ENCODE results near the gene CEP135.

The CEP135 gene

GRCh38 chr4:55938481-55938880, 10.3 kb upstream of the CEP135 start:
- TF ChIP-seq, protein P1, sequence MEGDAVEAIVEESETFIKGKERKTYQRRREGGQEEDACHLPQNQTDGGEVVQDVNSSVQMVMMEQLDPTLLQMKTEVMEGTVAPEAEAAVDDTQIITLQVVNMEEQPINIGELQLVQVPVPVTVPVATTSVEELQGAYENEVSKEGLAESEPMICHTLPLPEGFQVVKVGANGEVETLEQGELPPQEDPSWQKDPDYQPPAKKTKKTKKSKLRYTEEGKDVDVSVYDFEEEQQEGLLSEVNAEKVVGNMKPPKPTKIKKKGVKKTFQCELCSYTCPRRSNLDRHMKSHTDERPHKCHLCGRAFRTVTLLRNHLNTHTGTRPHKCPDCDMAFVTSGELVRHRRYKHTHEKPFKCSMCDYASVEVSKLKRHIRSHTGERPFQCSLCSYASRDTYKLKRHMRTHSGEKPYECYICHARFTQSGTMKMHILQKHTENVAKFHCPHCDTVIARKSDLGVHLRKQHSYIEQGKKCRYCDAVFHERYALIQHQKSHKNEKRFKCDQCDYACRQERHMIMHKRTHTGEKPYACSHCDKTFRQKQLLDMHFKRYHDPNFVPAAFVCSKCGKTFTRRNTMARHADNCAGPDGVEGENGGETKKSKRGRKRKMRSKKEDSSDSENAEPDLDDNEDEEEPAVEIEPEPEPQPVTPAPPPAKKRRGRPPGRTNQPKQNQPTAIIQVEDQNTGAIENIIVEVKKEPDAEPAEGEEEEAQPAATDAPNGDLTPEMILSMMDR (IDR thresholded peaks at IDR 0.05; ENCODE audit: low read depth, low read length): no peak
- H3K4me3 ChIP-seq (replicated peaks in 1 of 2; ENCODE audit: low read depth in 2 of 2, low read length in 2 of 2): no peak overlapping the region
- no peak for DNase-seq (ENCODE audit: low read depth in 2 of 2)

GRCh38 chr4:55939421-55939820, 9.3 kb upstream of the CEP135 start:
- TF ChIP-seq, protein P1 (IDR thresholded peaks at IDR 0.05; ENCODE audit: low read depth, low read length): no peak
- no peak for DNase-seq (ENCODE audit: low read depth in 2 of 2)
- no peak overlapping the region for H3K4me3 ChIP-seq (replicated peaks in 1 of 2; ENCODE audit: low read depth in 2 of 2, low read length in 2 of 2)

GRCh38 chr4:55941881-55942396, 6.8 kb upstream of the CEP135 start:
- DNase-seq (ENCODE audit: low read depth in 2 of 2): no peak
- TF ChIP-seq, protein P1 (IDR thresholded peaks at IDR 0.05; ENCODE audit: low read depth, low read length): no peak

GRCh38 chr4:55947254-55947882, 1.4 kb upstream of the CEP135 start:
- peak overlapping the region; percentile 71 to 80 for H3K4me3 ChIP-seq (replicated peaks in 1 of 2; ENCODE audit: low read depth in 2 of 2, low read length in 2 of 2)
- TF ChIP-seq, protein P1 (IDR thresholded peaks at IDR 0.05; ENCODE audit: low read depth, low read length): no peak

More at GRCh38 chr4:55941881-55942396, 6.8 kb upstream of the CEP135 start:
- no peak overlapping the region for H3K4me3 ChIP-seq (replicated peaks in 1 of 2; ENCODE audit: low read depth in 2 of 2, low read length in 2 of 2)

DNA sequence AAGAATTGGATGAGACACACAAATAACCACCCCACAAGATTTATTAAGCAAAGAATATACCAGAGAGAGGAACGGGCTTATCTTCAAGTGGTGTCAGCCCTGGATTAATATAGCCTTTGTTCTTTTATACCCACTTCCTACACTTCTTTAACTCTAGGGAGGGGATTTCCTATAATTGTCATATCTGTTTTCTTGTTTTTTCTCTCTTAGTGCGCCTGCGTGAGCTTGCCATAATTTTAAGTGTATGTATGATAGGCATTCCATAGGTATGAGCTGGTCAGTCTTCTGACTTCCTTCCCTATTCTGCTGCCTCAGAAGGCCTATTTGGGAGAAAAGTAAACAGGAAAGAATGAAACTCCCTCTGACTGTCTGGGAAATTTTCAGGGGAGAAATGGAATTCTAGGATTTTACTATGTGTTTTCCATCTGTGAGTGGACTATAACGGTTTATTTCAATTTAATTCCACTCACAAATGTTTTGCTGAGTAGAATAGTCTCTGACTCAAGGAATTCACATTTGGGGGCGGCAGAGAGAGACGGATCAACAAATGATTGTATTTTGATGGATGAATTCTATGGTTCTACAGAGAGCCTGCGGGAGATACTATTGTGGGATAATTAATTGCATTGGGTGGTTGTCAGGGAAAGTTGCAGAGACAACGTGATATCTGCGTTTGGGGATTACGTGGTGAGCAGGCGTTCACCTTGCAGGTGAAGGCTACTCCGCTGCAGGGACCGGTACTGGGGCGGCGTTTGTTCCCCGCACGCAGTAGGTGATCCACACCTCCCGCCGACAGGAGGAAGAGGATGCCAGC, 626 bp upstream of the CEP135 start:
- DNase-seq (ENCODE audit: low read depth in 2 of 2): peak; percentile 96 to 97
- H3K4me3 ChIP-seq (replicated peaks in 1 of 2; ENCODE audit: low read depth in 2 of 2, low read length in 2 of 2): peak overlapping the region; percentile 71 to 80
- TF ChIP-seq, protein P1 (IDR thresholded peaks at IDR 0.05; ENCODE audit: low read depth, low read length): no peak

More at GRCh38 chr4:55947254-55947882, 1.4 kb upstream of the CEP135 start:
- peak; percentile 7 to 36 for DNase-seq (ENCODE audit: low read depth in 2 of 2)

DNA sequence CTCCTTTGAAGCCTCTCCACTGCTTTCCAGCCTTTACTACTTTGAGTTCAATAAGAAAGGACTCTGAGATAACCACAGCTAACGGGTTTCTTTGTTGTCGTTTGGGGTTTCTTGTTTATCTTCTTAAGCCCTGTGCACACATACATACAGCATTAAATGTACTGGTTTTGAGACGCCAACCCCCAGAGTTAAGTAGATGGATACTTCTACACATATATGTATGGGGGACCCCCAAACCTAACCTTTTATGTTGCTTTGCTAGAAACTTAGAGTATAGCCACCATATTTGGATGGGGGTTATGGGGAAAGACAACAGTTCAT, 697 bp downstream of the CEP135 start:
- H3K4me3 ChIP-seq (replicated peaks in 1 of 2; ENCODE audit: low read depth in 2 of 2, low read length in 2 of 2): peak overlapping the region; percentile 71 to 80
- TF ChIP-seq, protein P1 (IDR thresholded peaks at IDR 0.05; ENCODE audit: low read depth, low read length): no peak
- DNase-seq (ENCODE audit: low read depth in 2 of 2): no peak

Data from cardiac fibroblast (primary cell).